Measurements from ENCODE around the gene TBCD. TPM values are rescaled to one million over a fixed set of nuclear protein-coding genes. Genes with fewer than 3 reads are reported as not detected.

The TBCD gene
- polyA plus RNA-seq, 1 donor from 2014 or later, result 19.4 TPM

DNA sequence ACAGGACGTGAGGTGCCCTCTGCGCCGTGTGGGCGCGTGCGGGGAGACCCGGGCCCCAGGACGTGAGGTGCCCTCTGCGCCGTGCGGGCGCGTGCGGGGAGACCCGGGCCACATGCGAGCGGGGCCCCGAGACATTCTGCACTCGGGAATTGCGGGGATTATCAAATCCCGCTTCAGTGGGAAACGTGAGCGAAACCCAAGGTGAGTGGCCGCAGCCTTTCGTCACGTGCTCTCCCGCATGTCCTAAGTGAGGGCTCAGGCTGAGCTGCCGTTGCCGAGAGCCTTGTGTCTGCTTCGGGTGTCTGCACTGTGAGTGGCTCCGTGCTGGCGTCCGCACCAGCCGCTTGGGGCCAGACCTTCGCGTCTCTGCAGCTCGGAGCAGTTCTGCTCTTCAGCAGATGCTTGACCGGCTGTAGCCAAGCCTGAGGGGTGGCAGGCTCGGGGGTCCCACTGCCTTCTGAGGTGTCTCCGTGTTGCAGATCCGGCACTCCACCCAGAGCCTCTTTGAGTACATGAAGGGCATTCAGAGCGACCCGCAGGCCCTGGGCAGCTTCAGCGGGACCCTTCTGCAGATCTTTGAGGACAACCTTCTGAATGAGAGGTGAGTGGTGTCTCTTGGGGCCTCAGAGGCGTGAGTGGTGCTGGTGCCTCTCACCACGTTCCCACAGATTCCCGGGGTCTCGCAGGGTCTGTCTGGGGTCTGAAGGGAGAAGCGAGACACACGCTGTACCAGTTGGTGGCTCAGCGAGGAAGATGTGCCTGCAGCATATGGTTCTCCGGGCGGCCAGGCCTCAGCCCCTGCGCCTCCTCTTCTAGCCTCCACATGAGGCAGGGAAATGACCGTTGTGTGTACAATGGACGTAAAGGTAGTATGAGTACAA lies 178.4 kb downstream of the TBCD start:
- H3K4me1 Mint-ChIP-seq, result no peaks in the 10 kb centered on the region
- H3K9me3 Mint-ChIP-seq, result no peaks in the 10 kb centered on the region
- no peaks in the 10 kb centered on the region for H3K27me3 Mint-ChIP-seq
- no peak overlapping the region for H3K4me3 Mint-ChIP-seq
- H3K36me3 Mint-ChIP-seq, result peaks cover 15% of the 10 kb centered on the region
- no peak overlapping the region for H3K27ac Mint-ChIP-seq

DNA sequence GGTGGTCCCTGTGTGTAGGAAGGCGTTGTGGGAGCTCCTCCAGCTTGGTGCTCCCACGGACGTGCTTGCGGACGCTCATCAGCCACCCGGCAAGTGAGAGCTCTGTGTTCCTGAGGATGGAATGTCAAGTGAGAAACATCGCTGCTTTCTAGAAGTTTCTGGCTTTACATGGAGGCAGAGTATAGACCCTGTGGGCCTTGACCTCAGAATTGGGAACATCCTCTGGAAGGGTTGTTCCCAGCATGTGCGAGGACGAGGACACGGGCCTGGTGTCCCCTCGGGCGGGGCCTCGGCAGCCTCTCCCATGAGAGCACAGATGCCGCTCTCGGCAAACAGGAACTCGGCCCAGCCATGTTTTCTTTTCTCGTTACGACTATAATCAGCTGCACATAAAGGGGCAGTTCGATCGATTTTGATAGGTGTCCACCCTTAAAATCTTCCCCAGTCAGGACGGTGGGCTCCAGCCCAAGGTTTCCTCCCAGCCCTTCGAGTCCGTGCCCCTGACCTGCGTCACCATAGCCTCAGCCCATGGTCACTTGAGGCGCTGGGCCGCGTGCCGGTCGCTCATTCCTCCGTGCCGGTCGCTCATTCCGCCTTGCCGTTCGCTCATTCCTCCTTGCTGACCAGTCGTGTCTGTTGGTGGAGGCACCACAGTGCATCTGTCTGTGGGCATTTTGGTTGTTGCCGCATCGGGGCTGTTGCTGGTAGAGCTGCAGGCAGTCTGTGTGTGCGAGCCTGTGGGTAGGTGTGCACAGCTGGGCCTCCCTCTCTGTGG lies 179.2 kb downstream of the TBCD start:
- Mint-ChIP-seq H3K9me3 (no peaks in the 10 kb centered on the region), H3K36me3 (peaks cover 15% of the 10 kb centered on the region), H3K27ac (peak overlapping the region in 1 of 3 donors; percentile 83), H3K27me3 (no peaks in the 10 kb centered on the region), H3K4me1 (no peaks in the 10 kb centered on the region), H3K4me3 (no peak overlapping the region)

DNA sequence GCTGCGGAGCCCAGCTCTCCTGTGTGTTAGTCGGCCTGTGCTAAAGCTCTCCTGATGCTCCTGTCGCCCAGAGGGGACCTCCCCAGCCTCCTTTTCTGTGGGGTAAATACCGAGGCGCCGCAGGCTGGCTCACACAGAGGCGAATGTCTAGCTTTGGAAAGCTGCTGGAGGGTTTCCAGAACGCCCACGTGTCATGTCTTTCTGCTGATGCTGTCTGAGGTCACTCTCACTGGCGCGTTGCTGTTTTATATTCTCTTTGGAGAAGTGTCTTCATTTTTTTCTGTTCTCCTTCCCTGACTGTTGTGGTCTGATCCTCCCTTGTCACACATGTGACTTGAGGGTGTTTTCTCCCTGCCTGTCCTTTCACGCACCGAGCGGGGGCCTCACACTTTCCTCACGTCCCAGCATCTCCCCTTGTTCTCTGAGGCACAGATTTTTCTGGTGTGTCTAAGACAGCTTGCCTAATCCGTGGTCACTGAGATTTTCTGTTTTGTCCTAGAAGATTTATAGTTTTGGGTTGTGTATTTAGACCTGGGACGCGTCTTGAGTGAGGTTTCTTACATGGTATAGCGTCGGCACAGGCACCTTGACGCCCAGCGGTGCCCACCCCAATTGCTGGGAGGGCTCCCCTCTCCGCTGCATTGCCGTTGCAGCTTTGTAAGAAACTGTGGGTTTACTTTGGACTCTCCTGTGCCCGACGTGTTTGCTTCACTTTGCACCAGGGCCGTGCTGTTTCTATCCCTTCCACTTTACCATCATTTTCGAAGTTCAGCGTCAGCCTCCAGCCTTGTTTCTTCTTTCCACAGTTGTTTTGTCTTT lies 180.0 kb downstream of the TBCD start:
- H3K27ac Mint-ChIP-seq, result peak overlapping the region in 1 of 3 donors; percentile 83
- H3K27me3 Mint-ChIP-seq, result no peaks in the 10 kb centered on the region
- no peaks in the 10 kb centered on the region for H3K4me1 Mint-ChIP-seq
- H3K9me3 Mint-ChIP-seq, result no peaks in the 10 kb centered on the region
- H3K4me3 Mint-ChIP-seq, result no peak overlapping the region
- peaks cover 10% of the 10 kb centered on the region for H3K36me3 Mint-ChIP-seq

DNA sequence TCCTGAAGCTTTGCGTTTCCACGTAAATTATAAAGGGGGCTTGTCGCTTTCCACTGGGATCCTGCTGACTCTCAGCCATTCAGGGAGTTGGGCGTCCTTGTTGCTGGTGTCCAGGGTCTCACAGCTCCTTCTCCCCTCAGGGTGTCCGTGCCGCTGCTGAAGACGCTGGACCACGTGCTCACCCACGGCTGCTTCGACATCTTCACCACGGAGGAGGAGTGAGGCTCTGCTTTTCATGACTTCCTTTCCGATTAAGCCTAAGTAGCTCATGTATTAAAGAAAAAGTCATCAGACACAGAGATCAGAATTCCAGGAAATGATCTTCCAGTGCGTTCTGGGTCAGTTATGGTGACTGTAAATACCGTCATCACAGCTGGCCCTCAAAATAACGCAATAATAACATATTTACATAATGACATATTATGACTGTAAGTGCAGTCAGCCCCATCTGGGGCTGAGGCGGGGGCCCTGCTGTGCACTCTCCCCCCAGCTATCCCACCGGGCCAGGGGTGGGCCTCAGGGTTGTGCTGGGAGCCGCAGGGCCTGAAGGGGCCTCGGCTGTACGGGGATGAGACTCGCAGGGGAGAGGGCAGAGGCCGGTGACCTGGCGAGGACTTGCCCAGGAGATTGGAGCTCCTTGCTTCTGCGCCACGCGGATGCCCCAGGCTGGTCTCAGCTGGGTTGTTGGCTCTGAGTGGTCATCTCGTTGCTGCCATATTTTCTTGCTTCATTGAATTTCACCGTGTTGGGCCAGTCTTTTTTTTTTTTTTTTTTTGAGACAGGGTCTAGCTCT lies 180.8 kb downstream of the TBCD start:
- no peak overlapping the region for H3K27ac Mint-ChIP-seq
- H3K4me1 Mint-ChIP-seq, result no peaks in the 10 kb centered on the region
- no peaks in the 10 kb centered on the region for H3K9me3 Mint-ChIP-seq
- H3K27me3 Mint-ChIP-seq, result no peaks in the 10 kb centered on the region
- no peak overlapping the region for H3K4me3 Mint-ChIP-seq
- peaks cover 10% of the 10 kb centered on the region for H3K36me3 Mint-ChIP-seq

DNA sequence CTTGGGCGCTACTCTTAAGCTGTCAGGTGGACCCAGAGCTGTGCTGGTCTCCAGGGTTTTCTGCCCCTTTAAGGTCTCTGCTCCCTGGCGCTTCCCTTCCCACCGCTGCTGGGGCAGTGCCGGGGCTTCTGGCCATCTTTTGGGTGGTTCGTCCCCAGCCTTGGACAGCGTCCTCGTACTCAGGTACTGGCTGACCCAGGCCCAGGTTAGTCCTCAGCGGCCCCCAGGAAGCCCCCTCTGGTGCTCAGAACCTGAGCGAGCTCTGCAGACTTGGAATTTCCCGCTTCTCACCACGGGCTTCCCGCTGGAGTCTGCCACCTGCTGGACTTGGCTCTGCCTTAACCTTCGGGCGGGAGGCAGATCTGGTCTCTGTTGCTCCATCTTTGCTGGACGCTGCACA lies 182.0 kb downstream of the TBCD start:
- Mint-ChIP-seq H3K27me3 (no peaks in the 10 kb centered on the region), H3K9me3 (no peaks in the 10 kb centered on the region), H3K27ac (no peak overlapping the region), H3K4me1 (no peaks in the 10 kb centered on the region), H3K4me3 (no peak overlapping the region), H3K36me3 (peaks cover 13% of the 10 kb centered on the region)

DNA sequence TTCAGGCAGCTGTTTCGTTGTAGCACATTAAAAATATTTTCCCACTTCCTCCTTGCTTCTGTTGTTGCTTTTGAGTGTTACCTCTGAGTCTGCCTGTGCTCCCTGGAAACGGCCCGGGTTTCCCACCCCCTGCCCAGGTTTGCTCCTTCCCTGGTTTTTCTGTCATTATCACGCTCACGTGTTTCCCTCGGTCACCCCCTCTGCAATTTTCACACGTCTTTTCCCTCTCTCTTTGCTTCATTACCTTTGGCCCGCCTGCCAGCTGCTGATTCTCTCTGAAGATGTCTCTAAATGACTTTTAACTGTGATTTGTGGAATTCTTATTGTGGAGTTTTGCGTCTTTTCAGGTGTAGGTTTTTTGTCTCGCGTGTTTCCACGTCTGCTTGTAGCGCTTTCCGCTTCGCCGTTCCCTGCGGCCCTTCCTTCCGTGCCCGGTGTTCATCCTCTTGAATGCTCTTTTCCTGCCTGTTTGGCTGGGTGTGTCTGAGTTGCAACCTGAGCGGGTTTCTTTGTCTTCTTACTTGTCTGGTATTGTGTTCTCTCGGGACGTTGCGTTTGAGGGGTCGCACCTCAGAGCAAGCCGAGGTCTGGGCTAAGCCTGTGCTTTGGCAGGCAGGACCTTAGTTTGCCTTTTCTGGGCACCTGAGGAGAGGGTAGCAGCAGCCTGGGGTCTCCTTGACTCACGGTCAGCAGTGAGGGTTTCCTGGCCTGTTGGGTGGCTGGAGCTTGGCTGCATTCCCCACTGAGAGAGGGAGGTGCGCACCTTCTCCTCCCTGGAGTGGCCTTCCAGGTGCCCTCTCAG lies 184.3 kb downstream of the TBCD start:
- Mint-ChIP-seq H3K36me3 (peaks cover 10% of the 10 kb centered on the region), H3K27ac (peak overlapping the region in 1 of 3 donors; percentile 20), H3K27me3 (no peaks in the 10 kb centered on the region), H3K4me1 (no peaks in the 10 kb centered on the region), H3K4me3 (no peak overlapping the region), H3K9me3 (no peaks in the 10 kb centered on the region)

DNA sequence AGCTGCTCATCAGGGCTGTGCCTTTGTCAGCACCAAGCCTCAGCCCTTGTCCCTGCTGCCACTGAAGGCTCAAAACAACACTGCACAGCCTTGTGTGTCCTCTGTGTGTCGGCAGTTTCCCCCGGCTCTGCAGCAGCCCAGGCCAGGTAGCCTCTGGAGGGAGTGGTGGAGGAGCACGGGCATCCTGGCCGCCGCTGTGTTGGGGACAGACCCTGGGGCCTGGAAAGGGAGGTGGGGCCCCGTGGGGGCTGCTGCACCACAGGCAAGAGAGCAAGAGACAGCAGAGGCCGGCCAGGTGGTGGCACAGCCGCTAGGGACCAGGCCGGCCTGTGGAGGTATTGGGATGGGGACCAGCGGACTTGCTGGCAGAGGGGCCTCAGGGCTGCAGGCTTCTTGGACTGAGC lies 184.9 kb downstream of the TBCD start:
- Mint-ChIP-seq H3K4me3 (no peak overlapping the region), H3K27ac (no peak overlapping the region), H3K36me3 (peaks cover 7% of the 10 kb centered on the region)

DNA sequence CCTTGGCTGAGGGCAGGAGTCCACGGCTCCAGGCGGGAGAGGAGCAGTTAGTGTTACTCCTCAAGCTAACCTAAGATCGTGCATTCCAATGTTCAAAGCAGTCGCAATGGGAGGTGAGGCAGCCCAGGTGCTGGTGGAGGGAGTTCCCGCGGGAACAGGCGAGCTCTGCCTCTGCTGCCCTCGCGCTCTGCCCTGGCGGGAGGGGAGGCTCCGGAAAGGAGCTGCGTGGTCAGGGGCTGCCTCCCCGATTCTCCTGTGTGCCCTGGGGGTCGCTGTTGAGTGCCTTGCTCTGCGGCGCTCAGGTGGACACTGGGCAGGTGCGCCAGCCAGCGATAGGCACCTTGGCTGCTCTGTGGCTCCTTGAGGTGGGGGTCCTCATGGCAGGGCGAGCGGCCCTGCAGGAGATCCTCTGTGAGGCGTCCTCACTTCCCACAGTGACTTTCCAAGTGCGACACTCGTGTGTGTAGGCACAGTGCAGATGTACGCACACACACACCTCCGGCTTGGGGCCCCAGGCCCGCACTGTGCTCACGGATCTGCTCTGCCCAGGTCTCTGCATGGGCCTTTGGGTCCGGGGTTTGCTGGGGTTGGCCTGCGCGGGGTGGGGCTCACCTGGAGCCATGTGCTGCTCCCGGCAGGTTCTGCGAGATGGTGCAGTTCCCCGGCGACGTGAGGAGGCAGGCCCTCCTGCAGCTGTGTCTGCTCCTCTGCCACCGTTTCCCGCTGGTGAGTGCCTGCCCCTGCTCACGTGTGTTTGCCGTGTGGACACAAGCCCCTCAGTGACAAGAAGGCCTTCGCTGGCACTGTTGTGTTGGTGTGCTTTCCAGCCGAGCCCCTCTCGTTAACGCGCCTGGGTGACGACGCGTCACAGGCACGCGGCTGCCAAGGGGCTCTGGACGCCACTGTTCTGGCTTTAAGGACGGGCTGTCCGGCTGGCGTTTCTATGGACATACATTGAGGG lies 185.8 kb downstream of the TBCD start:
- Mint-ChIP-seq H3K4me3 (no peak overlapping the region), H3K4me1 (no peaks in the 10 kb centered on the region), H3K27me3 (no peaks in the 10 kb centered on the region), H3K27ac (peak overlapping the region in 1 of 3 donors; percentile 39), H3K9me3 (peaks cover 0 to 2% (median 0%) of the 10 kb centered on the region in 3 donors), H3K36me3 (peaks cover 3% of the 10 kb centered on the region)

More for the DNA sequence above, 184.9 kb downstream of the TBCD start:
- Mint-ChIP-seq H3K27me3 (no peaks in the 10 kb centered on the region), H3K9me3 (no peaks in the 10 kb centered on the region), H3K4me1 (no peaks in the 10 kb centered on the region)

DNA sequence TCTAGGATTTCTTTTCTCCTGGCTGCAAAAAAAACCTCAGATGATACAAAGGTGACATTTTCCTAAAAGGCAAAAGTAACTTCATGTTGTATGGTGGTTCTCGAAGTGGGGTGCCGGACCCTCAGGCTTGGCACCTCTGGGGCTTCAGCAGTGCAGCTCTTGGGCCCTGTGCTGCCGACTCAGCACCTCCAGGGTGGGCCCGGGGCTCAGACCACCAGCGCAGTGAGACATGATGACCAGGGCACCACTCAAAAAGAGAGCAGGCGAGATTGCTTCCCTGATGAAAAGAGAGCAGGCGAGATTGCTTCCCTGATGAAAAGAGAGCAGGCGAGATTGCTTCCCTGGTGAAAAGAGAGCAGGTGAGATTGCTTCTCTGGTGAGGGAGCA lies 186.6 kb downstream of the TBCD start:
- Mint-ChIP-seq H3K4me1 (no peaks in the 10 kb centered on the region), H3K36me3 (peaks cover 6% of the 10 kb centered on the region), H3K9me3 (peaks cover 0 to 4% (median 2%) of the 10 kb centered on the region in 3 donors), H3K27ac (no peak overlapping the region), H3K4me3 (peak overlapping the region in 1 of 4 donors; percentile 33), H3K27me3 (no peaks in the 10 kb centered on the region)

DNA sequence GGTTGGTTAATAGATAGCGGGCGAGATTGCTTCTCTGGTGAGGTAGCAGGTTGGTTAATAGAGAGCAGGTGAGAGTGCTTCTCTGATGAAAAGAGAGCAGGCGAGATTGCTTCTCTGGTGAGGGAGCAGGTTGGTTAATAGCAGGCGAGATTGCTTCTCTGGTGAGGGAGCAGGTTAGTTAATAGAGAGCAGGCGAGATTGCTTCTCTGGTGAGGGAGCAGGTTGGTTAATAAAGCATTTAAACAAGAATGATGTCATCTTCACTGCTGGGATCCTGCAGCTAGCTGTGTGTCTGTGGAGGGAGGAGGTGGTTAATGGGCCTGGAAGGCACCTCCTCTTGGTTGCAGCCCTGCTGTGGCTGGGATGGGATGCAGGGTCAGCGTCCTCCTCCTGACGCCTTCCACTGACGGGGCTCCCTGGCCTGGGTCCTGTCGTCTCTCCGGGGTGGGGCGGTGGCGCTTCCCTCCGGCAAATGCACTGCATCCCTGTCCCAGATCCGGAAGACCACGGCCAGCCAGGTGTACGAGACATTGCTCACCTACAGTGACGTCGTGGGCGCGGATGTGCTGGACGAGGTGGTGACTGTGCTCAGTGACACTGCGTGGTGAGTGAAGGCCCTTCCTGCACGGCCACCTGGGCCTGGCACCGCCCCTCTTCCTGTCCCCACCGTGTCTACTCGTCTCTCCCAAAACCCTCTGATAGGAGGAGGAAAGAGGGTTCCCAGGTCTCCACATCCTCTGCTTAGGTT lies 187.2 kb downstream of the TBCD start:
- H3K27me3 Mint-ChIP-seq, result no peaks in the 10 kb centered on the region
- no peaks in the 10 kb centered on the region for H3K4me1 Mint-ChIP-seq
- H3K4me3 Mint-ChIP-seq, result no peak overlapping the region
- H3K9me3 Mint-ChIP-seq, result peaks cover 4 to 8% (median 4%) of the 10 kb centered on the region in 3 donors
- H3K36me3 Mint-ChIP-seq, result peaks cover 6% of the 10 kb centered on the region
- H3K27ac Mint-ChIP-seq, result no peak overlapping the region

DNA sequence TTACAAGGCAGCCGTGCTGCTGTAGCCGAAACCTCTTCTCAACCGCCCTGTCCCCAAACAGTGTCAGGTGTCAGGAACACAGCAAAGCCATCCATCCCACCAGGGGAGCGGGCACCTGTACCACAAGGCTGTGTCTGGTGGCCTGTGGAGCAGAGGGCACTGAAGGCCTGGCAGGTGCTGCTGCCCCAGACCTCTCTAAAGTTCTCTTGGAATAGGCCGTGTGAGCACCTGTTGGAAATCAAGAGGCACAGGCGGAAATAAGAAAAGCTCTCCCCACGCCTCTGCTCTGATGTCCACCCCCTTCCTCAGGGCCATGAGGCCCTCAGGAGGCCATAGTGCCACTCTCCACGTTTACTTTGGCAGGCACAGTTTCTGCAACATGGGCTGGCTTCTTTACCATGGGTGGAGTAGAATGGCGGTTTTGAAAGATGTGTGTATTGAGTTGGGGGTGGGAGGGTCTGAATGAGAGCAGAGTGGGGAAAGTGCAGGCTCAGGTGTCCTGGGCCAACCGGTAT lies 187.8 kb downstream of the TBCD start:
- no peaks in the 10 kb centered on the region for H3K27me3 Mint-ChIP-seq
- no peak overlapping the region for H3K27ac Mint-ChIP-seq
- H3K36me3 Mint-ChIP-seq, result peaks cover 10% of the 10 kb centered on the region
- H3K9me3 Mint-ChIP-seq, result peaks cover 4 to 12% (median 9%) of the 10 kb centered on the region in 3 donors
- no peaks in the 10 kb centered on the region for H3K4me1 Mint-ChIP-seq
- no peak overlapping the region for H3K4me3 Mint-ChIP-seq
